Stimulated activated CD4-positive, alpha-beta T cell treated with anti-CD3 and anti-CD28 coated beads, Interleukin-2, amount 100 ng/mL, for 24 hours (primary cell): Measurements from ENCODE around the gene IFNGR1.
"Not testable (repeated sequence)": the region's sequence is repeated elsewhere in the genome, so short reads cannot be mapped to it uniquely, and the experiment has no call there.

Source experiments
- DNase-seq, 2 donors: peaks; one replicate each; pipeline ENCODE4 v3.0.0-alpha.2; 2020

Gene IFNGR1

DNA sequence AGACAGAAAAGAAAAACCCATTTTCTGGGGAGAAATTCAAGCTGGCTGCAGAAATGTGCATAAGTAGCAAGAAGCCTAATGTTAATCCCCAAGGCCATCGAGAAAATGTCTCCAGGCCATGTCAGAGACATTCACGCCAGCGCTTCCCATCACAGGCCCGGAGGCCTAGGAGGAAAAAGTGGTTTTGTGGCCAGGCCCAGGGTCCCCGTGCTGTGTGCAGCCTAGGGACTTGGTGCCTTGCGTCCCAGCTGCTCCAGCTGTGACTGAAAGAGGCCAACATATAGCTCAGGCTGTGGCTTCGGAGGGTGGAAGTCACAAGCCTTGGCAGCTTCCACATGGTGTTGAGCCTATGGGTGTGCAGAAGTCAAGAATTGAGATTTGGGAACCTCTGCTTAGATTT lies 10.9 kb downstream of the IFNGR1 start:
- no peak for DNase-seq

GRCh38 chr6:137207457-137207856 lies 11.7 kb downstream of the IFNGR1 start:
- not testable (repeated sequence) for DNase-seq

DNA sequence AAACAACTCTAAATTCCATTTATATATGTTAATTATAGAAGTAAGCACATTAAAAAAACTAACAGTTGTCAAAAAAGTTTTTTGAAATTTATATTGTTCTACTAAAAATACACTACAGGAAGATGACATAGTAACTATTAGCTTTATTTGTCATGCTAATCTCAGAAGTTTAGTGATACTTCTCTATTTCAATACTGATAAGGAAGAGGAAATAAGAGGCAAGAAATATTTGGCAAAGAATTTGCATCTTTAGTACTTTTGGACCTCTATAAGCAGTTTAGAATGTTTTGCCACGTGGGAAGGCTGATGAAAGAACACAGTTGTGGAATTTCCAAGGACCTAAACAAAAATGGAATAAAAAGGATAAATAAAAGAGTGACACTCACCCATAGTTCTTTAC lies 12.6 kb downstream of the IFNGR1 start:
- no peak for DNase-seq

- DNase-seq: no peak
These were observed 15.9 kb downstream of the IFNGR1 start for GRCh38 chr6:137203256-137203655.

DNA sequence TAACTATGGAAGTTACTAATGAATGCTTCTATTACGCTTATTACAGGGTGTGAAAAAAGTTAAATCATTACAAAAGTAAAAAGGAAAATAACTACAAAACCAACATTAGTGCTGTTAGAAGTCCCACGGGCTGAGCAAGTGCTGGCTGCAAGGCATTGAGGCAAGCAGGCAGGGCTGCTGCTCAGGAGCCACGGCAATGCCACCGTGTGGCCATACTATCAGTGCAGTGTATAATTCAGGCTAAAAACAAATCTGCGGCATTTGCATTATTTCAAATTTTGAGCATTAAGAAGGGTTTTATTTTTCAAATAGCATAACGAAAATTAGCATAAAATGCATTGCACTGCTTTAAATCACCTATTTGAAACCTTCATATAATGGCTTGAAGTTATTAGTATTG lies 17.1 kb downstream of the IFNGR1 start:
- DNase-seq: no peak

GRCh38 chr6:137201006-137201405 lies 18.2 kb downstream of the IFNGR1 start:
- DNase-seq: no peak

GRCh38 chr6:137200288-137200687 lies 18.9 kb downstream of the IFNGR1 start:
- no peak for DNase-seq

- no peak for DNase-seq
These were observed 21.2 kb downstream of the IFNGR1 start for GRCh38 chr6:137197684-137198645.

DNA sequence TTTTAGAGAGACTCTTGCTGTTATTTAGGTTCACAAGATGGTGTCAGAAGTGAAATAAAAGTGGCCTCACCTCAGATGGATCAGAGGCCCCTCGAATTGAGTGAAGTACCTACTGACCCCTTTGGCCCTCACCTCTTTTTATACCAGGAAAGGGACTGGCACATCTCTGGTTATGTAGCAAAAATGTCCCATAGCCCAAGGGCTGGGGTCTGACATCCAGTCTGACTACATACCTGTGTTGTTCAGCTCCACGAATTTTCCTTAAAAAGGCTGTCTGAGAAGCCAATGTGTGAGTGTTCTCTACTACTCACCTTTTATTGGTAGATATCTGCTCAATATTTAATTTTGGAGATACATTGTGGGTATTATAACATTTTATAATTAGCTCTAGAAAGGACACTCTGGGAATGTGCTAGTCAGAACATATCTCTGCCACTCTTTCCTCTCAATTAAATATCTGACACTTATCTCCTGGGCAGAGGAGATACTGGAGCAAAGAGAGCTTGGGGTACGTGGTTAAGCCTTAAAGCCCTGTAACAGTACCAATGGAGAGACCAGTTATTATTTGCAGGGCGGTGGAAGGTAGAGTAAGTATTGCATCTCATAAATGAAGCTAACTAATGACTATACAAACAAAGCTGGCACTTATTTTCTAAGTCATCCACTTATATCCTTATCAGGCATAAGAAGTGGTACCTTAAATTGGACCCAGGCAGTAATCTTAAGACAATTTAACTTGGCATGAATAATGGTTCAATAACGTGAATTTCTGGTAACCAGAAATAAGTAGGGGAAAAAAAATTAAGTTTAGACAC lies 25.7 kb downstream of the IFNGR1 start:
- no peak for DNase-seq

DNA sequence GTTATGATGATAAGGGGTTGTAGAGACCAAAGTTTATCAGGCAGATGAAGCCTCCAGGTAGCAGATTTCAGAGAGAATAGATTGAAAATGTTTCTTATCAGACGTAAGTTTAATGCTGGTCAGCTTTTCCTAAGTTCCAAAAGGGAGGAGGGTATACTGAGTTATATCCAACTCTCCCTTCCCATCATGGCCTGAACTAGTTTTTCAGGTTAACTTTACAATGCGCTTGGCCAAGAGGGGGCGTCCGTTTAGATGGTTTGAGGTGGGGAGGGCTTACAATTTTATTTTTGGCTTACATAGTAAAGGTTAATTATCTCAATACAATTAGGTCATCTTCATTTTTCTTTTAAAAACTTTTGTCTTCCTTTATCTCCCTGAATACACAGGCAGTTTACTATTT lies 26.4 kb downstream of the IFNGR1 start:
- no peak for DNase-seq

DNA sequence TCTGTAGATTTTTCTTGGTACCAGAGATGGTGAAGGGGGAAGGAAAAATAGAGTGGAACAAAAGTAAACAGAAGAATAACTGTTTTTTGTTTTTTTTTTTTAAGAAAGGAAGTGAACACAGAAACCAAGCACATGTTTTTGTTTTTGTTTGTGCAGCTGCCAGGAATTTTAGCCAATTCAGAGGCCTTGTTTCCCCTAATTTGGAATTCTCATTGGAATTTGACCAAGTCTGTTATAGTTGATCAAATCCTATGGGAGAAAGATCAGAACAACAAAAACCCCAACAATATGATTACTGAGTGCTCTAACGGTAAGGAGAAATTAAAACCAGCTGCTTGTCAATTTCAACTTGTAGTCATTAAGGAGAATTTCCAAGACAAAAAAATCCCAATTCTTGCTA lies 27.5 kb downstream of the IFNGR1 start:
- no peak for DNase-seq

- DNase-seq: no peak
These were observed 27.9 kb downstream of the IFNGR1 start for GRCh38 chr6:137191236-137191635.

DNA sequence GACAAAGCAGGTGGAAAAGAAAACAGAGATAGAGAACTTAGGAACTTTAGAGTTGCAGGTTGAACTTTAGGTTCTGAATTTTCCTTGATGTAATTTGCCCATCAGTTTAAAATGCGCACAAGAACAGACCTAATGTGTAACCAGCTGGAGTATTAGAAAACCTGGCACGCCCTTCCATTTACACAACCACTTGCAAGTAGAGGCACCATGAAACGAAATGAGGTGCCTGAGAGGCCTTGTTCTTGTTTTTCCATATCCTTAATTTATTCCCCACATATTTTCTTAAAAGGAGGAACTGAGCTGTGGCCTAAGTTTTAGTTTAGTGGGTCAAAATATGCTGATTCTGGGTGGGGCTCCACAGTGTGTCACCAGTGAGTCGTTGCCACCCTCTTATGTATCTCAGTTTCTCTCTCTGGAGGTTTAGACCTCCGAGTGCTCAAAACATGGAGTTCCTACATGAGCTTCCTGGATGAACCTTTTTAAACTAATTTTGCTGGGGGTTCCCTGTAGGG lies 28.5 kb downstream of the IFNGR1 start:
- no peak for DNase-seq

- DNase-seq: no peak
These were observed 30.3 kb downstream of the IFNGR1 start for GRCh38 chr6:137188855-137189254.

DNA sequence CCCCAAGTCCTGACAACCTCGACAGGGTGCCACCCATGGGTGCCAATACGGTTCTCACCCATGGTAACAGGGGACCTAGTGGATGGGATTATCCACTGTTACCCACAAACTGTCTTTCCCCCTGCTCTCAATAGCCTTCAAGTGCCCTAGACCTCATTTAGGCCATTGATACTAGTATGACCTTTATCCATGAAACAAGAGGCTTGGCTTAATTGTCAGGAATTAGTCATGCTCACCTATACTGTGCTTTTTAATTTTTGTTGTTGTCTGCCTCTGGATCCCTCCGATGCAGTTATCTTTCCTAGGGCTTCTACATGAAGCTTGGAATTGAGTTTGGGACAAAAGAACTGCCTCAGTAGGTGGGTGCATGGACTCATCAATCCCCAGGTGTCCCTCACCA lies 33.9 kb downstream of the IFNGR1 start:
- no peak for DNase-seq

DNA sequence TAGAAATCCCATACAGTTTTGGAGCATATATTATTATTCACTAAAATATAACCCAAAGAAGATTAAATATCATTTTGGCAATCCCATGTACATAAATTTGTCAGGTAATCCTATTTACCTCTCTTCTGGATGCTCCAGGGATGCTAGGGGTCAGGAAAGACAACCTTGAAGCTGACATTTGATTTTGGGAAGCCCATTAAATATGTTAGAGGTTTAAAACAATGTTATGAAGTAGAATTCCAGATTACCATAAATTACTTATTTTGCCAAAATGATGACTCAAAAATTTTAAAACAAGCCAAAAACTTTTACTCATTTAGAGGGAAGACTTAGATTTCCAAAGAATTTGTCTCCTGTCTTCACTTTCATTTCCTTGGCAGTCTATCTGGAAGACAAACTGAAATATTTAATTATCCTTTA lies 36.5 kb downstream of the IFNGR1 start:
- DNase-seq: no peak

- no peak for DNase-seq
These were observed 37.1 kb downstream of the IFNGR1 start for GRCh38 chr6:137181891-137182653.

GRCh38 chr6:137177611-137178010 lies 41.6 kb downstream of the IFNGR1 start:
- DNase-seq: no peak

DNA sequence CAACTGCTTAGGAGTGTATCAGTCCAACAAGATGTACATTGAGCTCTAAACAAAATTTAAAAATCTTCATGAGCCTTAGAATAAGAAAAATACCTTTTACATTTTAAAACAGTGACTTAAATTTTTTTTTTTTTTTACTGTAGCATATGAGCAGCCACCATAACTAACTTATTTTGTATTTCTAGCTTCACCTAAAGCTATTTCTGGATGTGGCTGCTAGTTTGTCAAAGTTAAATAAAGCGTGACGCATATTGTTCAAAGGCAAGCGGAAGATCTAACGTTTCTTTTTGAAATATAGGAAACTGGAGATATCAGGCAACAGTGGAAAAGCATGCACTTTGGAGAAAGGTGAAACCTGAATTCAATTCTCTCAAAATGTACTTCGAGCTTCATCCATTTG lies 42.5 kb downstream of the IFNGR1 start:
- no peak for DNase-seq

DNA sequence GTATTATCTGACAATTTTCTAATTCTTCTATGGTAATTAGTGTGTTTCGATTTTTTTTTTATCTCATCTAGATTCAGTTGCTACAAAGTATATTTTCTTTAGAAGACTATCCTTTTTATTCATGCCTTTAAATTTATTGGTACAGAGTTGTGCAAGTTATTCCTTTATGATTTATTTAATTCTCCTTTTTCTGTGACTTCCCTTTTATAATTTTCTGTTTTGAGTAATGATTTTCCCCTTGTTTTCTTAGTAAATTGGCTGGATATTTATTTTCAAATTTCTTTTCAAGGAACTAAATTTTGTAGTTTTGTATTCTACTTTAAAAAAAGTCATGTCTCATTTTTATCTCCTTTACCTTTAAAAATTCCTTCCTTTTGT lies 43.3 kb downstream of the IFNGR1 start:
- no peak for DNase-seq

DNA sequence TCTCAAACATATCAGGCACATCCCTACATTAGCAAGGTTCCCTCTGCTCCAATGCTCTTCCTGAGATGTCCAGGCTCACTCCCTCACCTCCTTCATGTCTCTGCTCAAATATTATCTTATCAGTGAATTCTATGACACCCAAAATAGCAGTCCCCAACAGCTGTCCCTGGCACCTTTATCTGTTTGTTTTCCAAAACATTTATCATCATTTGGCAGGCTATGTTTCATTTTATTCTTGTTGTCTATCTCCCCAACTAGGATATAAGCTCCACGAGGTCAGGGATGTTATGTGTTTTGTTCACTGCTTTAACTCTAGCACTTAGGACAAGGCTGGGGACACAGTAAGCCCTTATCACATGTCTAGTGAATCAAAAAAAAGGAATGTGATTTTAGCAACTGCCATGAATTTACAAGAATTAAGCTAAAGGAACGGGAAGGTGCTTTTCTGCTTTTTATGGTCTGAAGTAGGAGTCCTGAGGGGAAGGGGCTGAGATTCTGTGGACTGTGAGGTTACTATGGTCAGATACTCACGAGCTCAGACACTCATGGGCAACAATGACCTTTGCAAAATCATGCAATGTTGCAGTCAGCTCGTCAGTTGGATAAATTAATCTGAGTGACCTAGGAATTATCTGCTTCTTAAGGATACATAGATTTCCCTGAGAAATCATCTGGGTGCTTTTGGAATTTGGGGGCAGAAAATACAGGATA lies 43.9 kb downstream of the IFNGR1 start:
- no peak for DNase-seq

DNA sequence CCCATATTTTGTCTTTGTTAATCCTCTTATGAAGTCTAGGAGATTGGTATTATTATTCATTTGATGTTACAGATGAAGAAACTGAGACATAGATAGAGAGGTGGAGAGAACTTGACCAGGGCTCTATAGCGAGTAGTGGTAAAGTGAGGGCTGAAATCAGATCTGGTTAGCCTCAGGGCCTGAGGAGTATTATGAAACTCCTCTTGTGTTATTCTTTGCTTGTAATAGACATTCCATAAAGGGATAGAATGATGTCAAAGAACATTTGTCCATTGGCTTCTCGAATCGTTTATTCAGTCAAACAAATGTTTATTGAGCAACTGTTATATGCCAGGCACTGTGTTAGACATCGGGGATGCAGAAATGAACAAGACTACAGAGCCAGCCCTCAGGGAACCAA lies 45.7 kb downstream of the IFNGR1 start, which contains the start of gene IL22RA2:
IL22RA2 (minus strand) TSS at position 144 of the 400 bp plus-strand sequence. CDS start 11,895 bp downstream, outside the sequence.
- no peak for DNase-seq
